ENCODE results near the gene CIBAR2.

CIBAR2 gene

DNA sequence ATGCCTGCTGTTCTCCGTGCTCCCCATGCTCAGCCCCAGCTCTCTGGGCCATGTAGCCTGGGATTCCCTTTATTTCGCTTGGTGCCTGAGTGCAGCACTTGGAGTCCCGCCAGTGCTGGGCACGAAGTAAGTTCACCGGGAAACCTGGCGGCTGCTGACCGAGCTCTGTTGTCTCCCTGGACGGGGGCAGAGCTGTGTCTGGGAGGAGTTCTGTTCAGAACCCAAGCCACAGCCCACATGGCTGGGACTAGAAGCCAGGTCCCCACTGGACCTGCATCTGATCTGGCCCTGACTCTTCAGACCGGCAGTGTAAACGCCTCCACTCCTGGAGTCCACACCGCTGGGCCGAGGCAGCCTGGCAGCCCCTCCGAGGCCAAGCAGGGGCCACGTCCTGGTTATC lies 37.5 kb upstream of the CIBAR2 start:
- Histone ChIP-seq H3K36me3 (ENCODE audit: insufficient read depth, low read length) (no peaks in the 10 kb centered on the region), H3K9me3 (ENCODE audit: control insufficient read depth, insufficient read depth, low read length) (no peaks in the 10 kb centered on the region), H3K9ac (ENCODE audit: low read depth, low read length) (no peak overlapping the region), H3K4me1 (ENCODE audit: insufficient read depth, low read length) (peaks cover 15% of the 10 kb centered on the region; the same call in 1 of the 2 replicates)

DNA sequence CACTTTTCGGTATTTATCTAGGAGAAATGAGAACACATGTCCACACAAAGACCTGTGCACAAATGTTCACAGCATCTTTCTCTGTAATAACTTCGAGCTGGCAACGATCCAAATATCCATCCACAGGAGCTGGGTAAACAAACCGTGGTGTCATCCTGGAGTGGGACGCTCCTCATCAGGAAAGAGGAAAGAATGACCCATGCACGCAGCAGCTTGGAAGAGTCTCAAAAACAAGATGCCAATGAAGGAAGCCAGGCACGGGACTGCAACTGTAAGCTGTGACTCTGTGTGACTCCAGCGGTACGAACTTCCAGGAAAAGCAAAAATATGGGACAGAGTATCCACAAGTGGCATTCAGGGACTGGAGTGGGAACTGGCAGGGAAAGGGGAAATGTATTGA lies 36.7 kb upstream of the CIBAR2 start:
- H3K9ac ChIP-seq (ENCODE audit: low read depth, low read length) = no peak overlapping the region
- peaks cover 15% of the 10 kb centered on the region; the same call in 1 of the 2 replicates for H3K4me1 ChIP-seq (ENCODE audit: insufficient read depth, low read length)
- no peaks in the 10 kb centered on the region; the same call in 1 of the 2 replicates for H3K9me3 ChIP-seq (ENCODE audit: control insufficient read depth, insufficient read depth, low read length)
- H3K36me3 ChIP-seq (ENCODE audit: insufficient read depth, low read length) = no peaks in the 10 kb centered on the region

DNA sequence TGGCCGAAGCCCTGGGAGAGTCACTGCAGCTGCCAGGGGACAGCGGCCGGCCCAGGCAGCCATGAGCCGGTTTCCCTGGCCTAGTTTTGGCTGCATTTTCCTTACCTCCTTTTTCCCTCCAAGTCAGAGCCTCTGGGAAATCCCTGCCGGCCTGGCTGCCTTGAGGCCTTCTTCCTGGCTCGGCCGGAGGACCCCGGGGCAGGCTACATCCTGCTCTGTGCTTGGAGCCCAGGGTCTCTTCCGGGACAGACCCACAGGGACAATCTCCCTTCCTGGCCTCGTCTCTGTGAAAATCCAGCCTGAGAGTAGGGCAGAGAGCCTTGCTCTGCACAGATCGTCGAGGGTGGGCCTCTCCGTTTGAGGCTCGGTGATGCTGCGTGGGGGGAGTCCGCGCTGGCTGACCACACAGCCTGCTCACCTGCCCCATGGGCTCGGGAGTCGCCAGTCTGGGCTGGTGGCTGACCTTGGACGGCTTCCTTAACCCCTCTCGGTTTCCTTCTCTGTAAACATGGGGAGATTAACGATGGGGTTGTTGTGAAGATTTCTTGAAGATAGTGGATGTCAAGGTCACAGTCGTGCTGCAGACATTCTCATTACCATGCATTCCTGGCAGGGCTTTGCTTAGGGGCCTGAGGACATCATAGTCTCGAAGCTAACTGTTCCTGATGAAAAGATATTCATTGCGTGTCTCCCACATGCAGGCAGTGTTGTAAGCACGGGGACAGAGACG lies 34.8 kb upstream of the CIBAR2 start:
- H3K9ac ChIP-seq (ENCODE audit: low read depth, low read length) = no peak overlapping the region
- peaks cover 10% of the 10 kb centered on the region; the same call in 1 of the 2 replicates for H3K4me1 ChIP-seq (ENCODE audit: insufficient read depth, low read length)
- no peaks in the 10 kb centered on the region for H3K36me3 ChIP-seq (ENCODE audit: insufficient read depth, low read length)
- H3K9me3 ChIP-seq (ENCODE audit: control insufficient read depth, insufficient read depth, low read length) = no peaks in the 10 kb centered on the region; the same call in 1 of the 2 replicates

GRCh38 chr16:85146532-85146797 lies 34.2 kb upstream of the CIBAR2 start:
- Histone ChIP-seq H3K36me3 (ENCODE audit: insufficient read depth, low read length) (no peaks in the 10 kb centered on the region), H3K4me1 (ENCODE audit: insufficient read depth, low read length) (peaks cover 3% of the 10 kb centered on the region; the same call in 1 of the 2 replicates), H3K9me3 (ENCODE audit: control insufficient read depth, insufficient read depth, low read length) (no peaks in the 10 kb centered on the region; the same call in 1 of the 2 replicates), H3K9ac (ENCODE audit: low read depth, low read length) (no peak overlapping the region)

GRCh38 chr16:85145734-85146531 lies 33.7 kb upstream of the CIBAR2 start:
- Histone ChIP-seq H3K9ac (ENCODE audit: low read depth, low read length) (no peak overlapping the region), H3K36me3 (ENCODE audit: insufficient read depth, low read length) (no peaks in the 10 kb centered on the region), H3K4me1 (ENCODE audit: insufficient read depth, low read length) (no peaks in the 10 kb centered on the region; the same call in 1 of the 2 replicates), H3K9me3 (ENCODE audit: control insufficient read depth, insufficient read depth, low read length) (no peaks in the 10 kb centered on the region; the same call in 1 of the 2 replicates)

- H3K36me3 ChIP-seq (ENCODE audit: insufficient read depth, low read length) = no peaks in the 10 kb centered on the region
- no peak overlapping the region for H3K9ac ChIP-seq (ENCODE audit: low read depth, low read length)
- no peaks in the 10 kb centered on the region; the same call in 1 of the 2 replicates for H3K4me1 ChIP-seq (ENCODE audit: insufficient read depth, low read length)
- H3K9me3 ChIP-seq (ENCODE audit: control insufficient read depth, insufficient read depth, low read length) = no peaks in the 10 kb centered on the region; the same call in 1 of the 2 replicates
These were observed 32.9 kb upstream of the CIBAR2 start for GRCh38 chr16:85145188-85145587.

DNA sequence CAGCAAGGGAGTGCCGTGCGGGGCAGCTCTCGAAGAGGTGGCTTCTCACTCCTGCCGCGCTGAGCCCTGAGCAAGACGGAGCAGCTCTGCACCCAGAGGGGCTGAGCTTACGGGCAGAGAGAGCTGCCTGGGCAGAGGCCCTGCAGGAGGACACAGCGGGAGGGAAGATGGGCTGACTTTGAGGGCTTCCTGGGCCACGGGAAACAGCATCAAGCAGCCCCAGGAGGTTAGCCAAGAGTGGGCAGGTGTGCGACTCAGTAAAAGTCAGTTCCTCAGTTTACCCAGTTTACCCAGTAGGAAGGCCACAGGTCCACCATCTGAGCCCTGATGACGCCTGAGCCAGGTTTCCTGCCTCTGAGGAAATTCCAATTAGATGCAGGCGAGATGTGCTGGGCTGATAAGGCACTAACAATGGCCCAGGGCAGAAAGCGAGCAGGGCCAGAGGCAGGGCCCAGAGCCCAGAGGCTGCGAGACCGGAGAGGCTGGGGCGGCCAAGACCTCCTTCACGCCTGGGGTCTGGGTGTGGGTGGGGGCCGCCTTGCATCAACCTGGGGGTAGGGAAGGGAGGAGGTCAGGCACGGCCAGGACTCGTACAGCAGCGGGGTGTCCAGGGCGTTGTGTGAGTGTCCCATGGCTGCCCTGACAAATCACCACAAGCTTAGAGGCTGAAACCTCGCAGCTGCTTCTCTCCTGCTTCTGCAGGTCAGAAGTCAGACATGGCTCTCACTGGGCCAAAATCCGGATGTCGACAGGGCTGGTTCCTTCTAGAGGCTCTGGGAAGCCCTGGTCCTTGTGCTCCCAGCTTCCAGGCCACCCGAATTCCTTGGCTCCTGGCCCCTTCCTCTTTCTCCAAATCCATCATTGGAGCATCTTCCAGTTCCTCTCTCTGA lies 32.0 kb upstream of the CIBAR2 start:
- Histone ChIP-seq H3K9ac (ENCODE audit: low read depth, low read length) (no peak overlapping the region), H3K4me1 (ENCODE audit: insufficient read depth, low read length) (no peaks in the 10 kb centered on the region; the same call in 1 of the 2 replicates)

GRCh38 chr16:85142771-85143211 lies 30.5 kb upstream of the CIBAR2 start:
- Histone ChIP-seq H3K36me3 (ENCODE audit: insufficient read depth, low read length) (no peaks in the 10 kb centered on the region), H3K9me3 (ENCODE audit: control insufficient read depth, insufficient read depth, low read length) (no peaks in the 10 kb centered on the region; the same call in 1 of the 2 replicates), H3K9ac (ENCODE audit: low read depth, low read length) (no peak overlapping the region), H3K4me1 (ENCODE audit: insufficient read depth, low read length) (no peaks in the 10 kb centered on the region; the same call in 1 of the 2 replicates)

More for the DNA sequence above, 32.0 kb upstream of the CIBAR2 start:
- H3K9me3 ChIP-seq (ENCODE audit: control insufficient read depth, insufficient read depth, low read length) = no peaks in the 10 kb centered on the region; the same call in 1 of the 2 replicates
- H3K36me3 ChIP-seq (ENCODE audit: insufficient read depth, low read length) = no peaks in the 10 kb centered on the region

GRCh38 chr16:85142129-85142513 lies 29.8 kb upstream of the CIBAR2 start:
- no peaks in the 10 kb centered on the region; the same call in 1 of the 2 replicates for H3K4me1 ChIP-seq (ENCODE audit: insufficient read depth, low read length)
- no peaks in the 10 kb centered on the region; the same call in 1 of the 2 replicates for H3K9me3 ChIP-seq (ENCODE audit: control insufficient read depth, insufficient read depth, low read length)
- H3K36me3 ChIP-seq (ENCODE audit: insufficient read depth, low read length) = no peaks in the 10 kb centered on the region
- no peak overlapping the region for H3K9ac ChIP-seq (ENCODE audit: low read depth, low read length)

GRCh38 chr16:85141491-85142128 lies 29.3 kb upstream of the CIBAR2 start:
- no peaks in the 10 kb centered on the region; the same call in 1 of the 2 replicates for H3K4me1 ChIP-seq (ENCODE audit: insufficient read depth, low read length)
- no peaks in the 10 kb centered on the region; the same call in 1 of the 2 replicates for H3K9me3 ChIP-seq (ENCODE audit: control insufficient read depth, insufficient read depth, low read length)
- H3K9ac ChIP-seq (ENCODE audit: low read depth, low read length) = no peak overlapping the region
- no peaks in the 10 kb centered on the region for H3K36me3 ChIP-seq (ENCODE audit: insufficient read depth, low read length)

GRCh38 chr16:85140455-85141012 lies 28.3 kb upstream of the CIBAR2 start:
- peaks cover 6% of the 10 kb centered on the region; the same call in 1 of the 2 replicates for H3K4me1 ChIP-seq (ENCODE audit: insufficient read depth, low read length)
- no peak overlapping the region for H3K9ac ChIP-seq (ENCODE audit: low read depth, low read length)
- H3K9me3 ChIP-seq (ENCODE audit: control insufficient read depth, insufficient read depth, low read length) = no peaks in the 10 kb centered on the region; the same call in 1 of the 2 replicates
- H3K36me3 ChIP-seq (ENCODE audit: insufficient read depth, low read length) = no peaks in the 10 kb centered on the region

GRCh38 chr16:85139881-85140339 lies 27.6 kb upstream of the CIBAR2 start:
- H3K4me1 ChIP-seq (ENCODE audit: insufficient read depth, low read length) = peaks cover 6% of the 10 kb centered on the region; the same call in 1 of the 2 replicates
- no peaks in the 10 kb centered on the region; the same call in 1 of the 2 replicates for H3K9me3 ChIP-seq (ENCODE audit: control insufficient read depth, insufficient read depth, low read length)
- H3K36me3 ChIP-seq (ENCODE audit: insufficient read depth, low read length) = no peaks in the 10 kb centered on the region
- no peak overlapping the region for H3K9ac ChIP-seq (ENCODE audit: low read depth, low read length)

Measured in ES-I3 (cell line).